ENCODE results near the gene CCNY. TPM values are rescaled to one million over a fixed set of nuclear protein-coding genes. Genes with fewer than 3 reads are reported as not detected.

Gene CCNY
- total RNA-seq, 1 donor from 2014 or later, result 81.1 TPM

DNA sequence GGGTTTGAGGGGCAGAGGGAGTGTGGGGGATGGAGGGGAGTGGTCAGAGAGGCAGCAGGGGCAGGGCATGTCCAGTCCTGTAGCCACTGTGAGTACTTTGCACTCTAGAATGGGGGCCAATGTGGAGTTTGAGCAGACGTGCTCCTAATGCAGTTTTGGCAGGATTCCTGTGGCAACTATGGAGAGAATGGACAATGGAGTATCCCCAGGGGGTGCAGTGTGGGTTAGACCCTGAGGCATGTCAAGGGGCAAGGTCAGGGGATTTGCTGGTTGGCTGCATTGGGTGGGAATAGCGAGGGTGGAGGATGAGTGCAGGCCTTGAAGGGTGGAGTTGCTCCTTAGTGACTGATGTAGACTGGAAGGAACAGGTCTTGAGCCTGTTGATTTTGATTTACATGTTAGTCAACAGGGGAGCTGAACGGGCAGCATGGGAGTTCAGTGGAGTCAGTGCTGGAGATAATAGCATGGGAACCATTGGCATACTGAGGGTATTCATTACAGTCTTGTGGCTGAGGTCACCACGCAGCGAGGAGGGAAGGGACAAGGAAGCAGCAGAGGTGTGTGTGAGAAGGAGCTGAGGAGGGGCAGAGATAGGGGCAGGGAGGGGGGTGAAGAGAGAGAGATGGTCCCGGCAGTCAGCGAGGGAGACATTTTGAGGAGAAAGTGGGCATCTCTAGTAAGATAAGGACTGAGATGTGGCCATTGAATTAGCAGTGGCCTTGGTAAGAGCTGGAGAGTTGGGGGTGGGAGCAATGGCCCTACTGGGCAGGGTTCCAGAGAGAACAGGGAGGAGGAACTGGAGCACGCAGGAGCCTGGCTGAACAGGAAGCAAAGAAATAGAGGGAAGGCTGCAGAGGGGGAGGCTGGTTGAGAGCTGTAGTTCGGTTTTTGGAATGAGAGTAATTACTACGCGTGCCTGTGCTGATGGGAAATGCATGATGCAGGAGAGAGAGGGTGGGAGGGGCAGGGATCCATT is 112.7 kb downstream of the CCNY start:
- TF ChIP-seq, protein P1, sequence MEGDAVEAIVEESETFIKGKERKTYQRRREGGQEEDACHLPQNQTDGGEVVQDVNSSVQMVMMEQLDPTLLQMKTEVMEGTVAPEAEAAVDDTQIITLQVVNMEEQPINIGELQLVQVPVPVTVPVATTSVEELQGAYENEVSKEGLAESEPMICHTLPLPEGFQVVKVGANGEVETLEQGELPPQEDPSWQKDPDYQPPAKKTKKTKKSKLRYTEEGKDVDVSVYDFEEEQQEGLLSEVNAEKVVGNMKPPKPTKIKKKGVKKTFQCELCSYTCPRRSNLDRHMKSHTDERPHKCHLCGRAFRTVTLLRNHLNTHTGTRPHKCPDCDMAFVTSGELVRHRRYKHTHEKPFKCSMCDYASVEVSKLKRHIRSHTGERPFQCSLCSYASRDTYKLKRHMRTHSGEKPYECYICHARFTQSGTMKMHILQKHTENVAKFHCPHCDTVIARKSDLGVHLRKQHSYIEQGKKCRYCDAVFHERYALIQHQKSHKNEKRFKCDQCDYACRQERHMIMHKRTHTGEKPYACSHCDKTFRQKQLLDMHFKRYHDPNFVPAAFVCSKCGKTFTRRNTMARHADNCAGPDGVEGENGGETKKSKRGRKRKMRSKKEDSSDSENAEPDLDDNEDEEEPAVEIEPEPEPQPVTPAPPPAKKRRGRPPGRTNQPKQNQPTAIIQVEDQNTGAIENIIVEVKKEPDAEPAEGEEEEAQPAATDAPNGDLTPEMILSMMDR (IDR thresholded peaks at IDR 0.05; ENCODE audit: borderline replicate concordance), result no peak
- H3K4me3 ChIP-seq, result no peak overlapping the region
- H3K27me3 ChIP-seq (ENCODE audit: low read depth), result no peaks in the 10 kb centered on the region
- peak overlapping the region; percentile 85 for H3K27ac ChIP-seq (replicated peaks)
- peaks cover 5% of the 10 kb centered on the region for H3K36me3 ChIP-seq
- DNase-seq, result no peak
- peaks cover 93% of the 10 kb centered on the region for H3K4me1 ChIP-seq
- intact Hi-C loops (cut with micrococcal nuclease), result no loop called here
- peaks cover 13% of the 10 kb centered on the region for H3K9me3 ChIP-seq (replicated peaks)

DNA sequence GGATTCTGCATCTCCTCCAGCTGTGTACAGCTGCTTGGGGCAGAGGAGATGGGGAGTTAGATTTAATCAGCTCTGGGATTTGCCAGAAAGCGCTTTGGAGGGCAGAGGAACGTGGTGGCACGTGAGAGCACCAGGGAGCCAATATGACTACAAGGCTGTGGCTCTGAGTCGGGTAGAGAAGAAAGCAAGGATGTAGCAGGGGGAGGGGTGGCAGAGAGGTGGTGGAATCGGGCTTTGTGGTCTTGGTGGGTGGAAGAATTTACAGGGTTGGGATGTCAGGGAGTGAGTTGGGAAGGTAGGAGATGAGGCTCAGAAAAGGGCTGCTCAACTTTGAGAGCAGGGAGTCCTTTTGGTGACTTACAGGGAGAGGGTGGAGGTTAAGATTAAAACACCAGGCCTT is 113.6 kb downstream of the CCNY start:
- no peak for DNase-seq
- intact Hi-C loops (cut with micrococcal nuclease), result no loop called here
- no peaks in the 10 kb centered on the region for H3K27me3 ChIP-seq (ENCODE audit: low read depth)
- H3K36me3 ChIP-seq, result no peaks in the 10 kb centered on the region
- H3K9me3 ChIP-seq (replicated peaks), result peaks cover 3% of the 10 kb centered on the region
- H3K27ac ChIP-seq (replicated peaks), result peak overlapping the region; percentile 85
- TF ChIP-seq, protein P1 (IDR thresholded peaks at IDR 0.05; ENCODE audit: borderline replicate concordance), result no peak
- no peak overlapping the region for H3K4me3 ChIP-seq
- H3K4me1 ChIP-seq, result peaks cover 100% of the 10 kb centered on the region

DNA sequence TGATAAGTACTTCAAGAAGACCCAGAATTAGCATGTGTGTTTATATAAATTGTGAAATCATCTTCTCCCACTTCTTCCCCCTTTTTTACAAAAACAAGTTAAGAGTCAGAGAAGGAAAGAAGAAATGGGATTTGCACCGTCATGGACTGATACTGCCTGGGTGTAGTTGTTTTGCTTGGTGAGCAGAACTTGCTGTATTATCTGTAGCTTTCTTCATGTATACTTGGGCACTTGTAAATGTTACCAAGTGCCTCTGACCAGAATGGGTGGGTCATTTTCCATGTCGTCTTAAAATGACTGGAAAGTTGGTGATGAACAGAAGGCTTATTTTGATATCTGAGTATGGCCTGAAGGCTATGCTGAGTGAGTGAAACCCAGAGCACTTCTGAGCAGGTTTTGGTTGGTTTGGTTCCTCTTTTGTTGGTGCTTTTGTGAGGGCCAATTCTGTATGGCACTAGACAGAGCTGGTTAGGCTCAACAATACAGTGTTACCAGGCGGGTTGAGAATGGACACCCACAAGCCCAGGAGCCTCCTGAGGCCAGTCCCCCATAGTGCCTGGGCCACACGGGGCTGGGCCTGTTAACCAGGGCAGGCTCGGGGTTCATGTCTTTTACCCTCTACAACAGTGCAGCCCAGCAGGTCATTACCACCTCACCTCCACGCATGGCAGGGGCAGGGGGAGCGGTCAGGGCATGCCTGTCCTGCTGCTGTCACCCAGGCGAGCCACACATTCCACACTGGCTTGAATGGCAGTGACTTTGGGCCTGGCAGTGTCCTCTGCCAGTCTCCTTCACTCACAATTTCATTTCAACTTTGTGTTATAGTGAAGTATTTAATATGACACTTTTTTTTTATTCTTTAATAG is 115.1 kb downstream of the CCNY start:
- Histone ChIP-seq H3K9me3 (replicated peaks) (no peaks in the 10 kb centered on the region), H3K36me3 (no peaks in the 10 kb centered on the region), H3K27ac (replicated peaks) (peak overlapping the region; percentile 85), H3K4me3 (no peak overlapping the region), H3K27me3 (ENCODE audit: low read depth) (no peaks in the 10 kb centered on the region), H3K4me1 (peaks cover 100% of the 10 kb centered on the region)
- intact Hi-C loops (cut with micrococcal nuclease), result no loop called here
- DNase-seq, result peak; percentile 56
- TF ChIP-seq, protein P1 (IDR thresholded peaks at IDR 0.05; ENCODE audit: borderline replicate concordance), result no peak

DNA sequence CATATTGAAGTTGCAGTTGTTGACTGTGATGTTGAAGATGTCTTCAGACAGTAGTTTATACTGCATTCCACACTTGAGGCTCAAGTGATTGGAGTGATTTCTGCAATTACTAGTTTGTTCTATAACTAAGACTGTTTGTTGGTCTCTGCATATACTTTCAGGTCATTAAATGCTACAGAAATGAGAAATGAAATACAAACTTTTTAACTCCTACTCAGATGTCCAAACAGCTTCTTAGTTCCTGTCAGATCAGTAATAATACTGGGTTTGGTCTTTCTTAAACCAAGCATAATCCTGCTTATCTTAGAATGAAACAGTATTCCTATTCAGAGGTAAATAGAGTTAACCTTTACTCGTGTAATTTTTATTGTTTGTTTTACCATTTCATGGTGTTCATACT is 115.9 kb downstream of the CCNY start:
- no peak for DNase-seq
- TF ChIP-seq, protein P1 (IDR thresholded peaks at IDR 0.05; ENCODE audit: borderline replicate concordance), result no peak
- no peak overlapping the region for H3K4me3 ChIP-seq
- peaks cover 100% of the 10 kb centered on the region for H3K4me1 ChIP-seq
- no peaks in the 10 kb centered on the region for H3K27me3 ChIP-seq (ENCODE audit: low read depth)
- intact Hi-C loops (cut with micrococcal nuclease), result no loop called here
- no peaks in the 10 kb centered on the region for H3K9me3 ChIP-seq (replicated peaks)
- peak overlapping the region; percentile 85 for H3K27ac ChIP-seq (replicated peaks)
- no peaks in the 10 kb centered on the region for H3K36me3 ChIP-seq

DNA sequence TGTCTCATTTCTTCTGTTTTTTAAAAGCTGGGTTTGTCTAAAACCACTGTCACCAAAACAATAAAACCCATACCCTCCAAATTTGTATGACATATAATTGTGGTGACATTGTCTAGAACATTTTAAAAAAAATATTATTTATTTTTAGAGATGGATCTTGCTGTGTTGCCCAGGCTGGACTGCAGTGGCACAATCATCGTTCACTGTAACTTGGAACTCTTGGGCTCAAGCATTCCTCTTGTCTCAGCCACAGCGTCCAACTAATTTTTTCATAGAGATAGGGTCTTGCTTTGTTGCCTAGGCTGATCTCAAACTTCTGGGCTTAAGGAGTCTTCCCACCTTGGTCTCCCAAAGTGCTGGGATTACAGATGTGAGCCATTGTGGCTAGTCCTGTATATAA is 116.5 kb downstream of the CCNY start:
- H3K36me3 ChIP-seq, result no peaks in the 10 kb centered on the region
- intact Hi-C loops (cut with micrococcal nuclease), result no loop called here
- H3K27ac ChIP-seq (replicated peaks), result peak overlapping the region; percentile 85
- no peaks in the 10 kb centered on the region for H3K27me3 ChIP-seq (ENCODE audit: low read depth)
- DNase-seq, result no peak
- no peaks in the 10 kb centered on the region for H3K9me3 ChIP-seq (replicated peaks)
- TF ChIP-seq, protein P1 (IDR thresholded peaks at IDR 0.05; ENCODE audit: borderline replicate concordance), result no peak
- peaks cover 100% of the 10 kb centered on the region for H3K4me1 ChIP-seq
- H3K4me3 ChIP-seq, result no peak overlapping the region

All from left ventricle myocardium inferior (tissue), 1 donor.